SK-MEL-5 (cell line): ENCODE data around the gene GNAT1. TPM values are rescaled to one million over a fixed set of nuclear protein-coding genes. Genes with fewer than 3 reads are reported as not detected.
"Not testable (repeated sequence)": the region's sequence is repeated elsewhere in the genome, so short reads cannot be mapped to it uniquely, and the experiment has no call there.

Source experiments
- DNase-seq: peaks from one replicate; pipeline ENCODE4 v3.0.0-alpha.2; 2016; ENCODE audit warnings: low read depth, low spot score
- in situ Hi-C: cut with HindIII; loops from 2 replicates; pipeline ENCODE4 v1.10.0; 2016; ENCODE audit warnings: low sequenced_read_pairs, high pct_unique_total_duplicates, low pct_unique_long_range_greater_than_20kb
- small RNA-seq, 2 experiments: library from RNA; depleted of rRNA; stranded (forward); fragments of <200 nt; gene quantifications; one replicate each; pipeline ENCODE3, GENCODE V24; 2014
- total RNA-seq: library from RNA; depleted of rRNA; stranded (reverse); fragments of >200 nt; shearing (Covaris generic); gene quantifications from 2 replicates; pipeline ENCODE4 v1.2.3, GENCODE V29; 2014; rRNA removed

GNAT1 gene
- total RNA-seq, 1 experiment from 2014 or later, result not detected

DNA sequence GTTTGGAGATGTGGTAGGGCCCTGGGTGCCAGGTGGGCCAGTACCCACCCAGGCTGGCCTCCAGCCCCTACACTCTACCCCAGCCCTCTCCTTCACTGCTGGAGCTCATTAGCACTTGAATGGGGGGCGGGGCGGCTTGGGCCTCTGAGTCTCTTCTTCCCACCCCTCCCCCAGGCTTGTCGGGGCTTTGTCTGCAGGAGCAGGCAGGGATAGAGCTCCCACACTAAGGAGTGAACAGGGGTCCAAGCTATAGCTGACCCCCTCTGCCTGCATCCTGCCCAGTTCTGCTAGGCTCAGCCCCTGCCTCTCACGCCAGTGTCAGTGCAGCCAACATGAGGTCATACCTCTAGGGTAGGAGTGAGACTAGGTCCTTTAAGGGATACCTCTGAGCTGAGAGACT is 49.8 kb downstream of the GNAT1 start:
- in situ Hi-C loops, result no loop called here
- no peak for DNase-seq

- DNase-seq, result no peak
- in situ Hi-C loops, result no loop called here
Observed at GRCh38 chr3:50241713-50242380, 50.4 kb downstream of the GNAT1 start.

- in situ Hi-C loops, result no loop called here
Observed at GRCh38 chr3:50242381-50242770, 51.0 kb downstream of the GNAT1 start.

GRCh38 chr3:50242851-50243542 is 51.6 kb downstream of the GNAT1 start:
- no peak for DNase-seq
- in situ Hi-C loops, result no loop called here

More at GRCh38 chr3:50242381-50242770, 51.0 kb downstream of the GNAT1 start:
- DNase-seq, result no peak

GRCh38 chr3:50243543-50243895 is 52.1 kb downstream of the GNAT1 start:
- in situ Hi-C loops, result no loop called here

DNA sequence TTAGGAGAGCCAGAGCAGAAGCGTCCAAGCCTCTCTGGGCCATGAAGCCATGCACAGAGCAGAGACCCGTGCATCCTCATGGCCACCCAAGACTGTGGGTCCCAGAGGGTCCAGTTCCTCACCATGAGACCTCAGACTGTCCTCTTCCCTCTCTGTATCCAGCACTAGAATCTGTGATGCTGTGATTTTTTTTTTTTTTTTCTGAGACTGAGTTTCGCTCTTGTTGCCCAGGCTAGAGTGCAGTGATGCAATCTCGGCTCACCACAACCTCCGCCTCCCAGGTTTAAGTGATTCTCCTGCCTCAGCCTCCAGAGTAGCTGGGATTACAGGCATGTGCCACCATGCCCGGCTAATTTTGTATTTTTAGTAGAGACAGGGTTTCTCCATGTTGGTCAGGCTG is 53.4 kb downstream of the GNAT1 start:
- in situ Hi-C loops, DNase-seq: not testable (repeated sequence)

More at GRCh38 chr3:50243543-50243895, 52.1 kb downstream of the GNAT1 start:
- DNase-seq, result no peak

DNA sequence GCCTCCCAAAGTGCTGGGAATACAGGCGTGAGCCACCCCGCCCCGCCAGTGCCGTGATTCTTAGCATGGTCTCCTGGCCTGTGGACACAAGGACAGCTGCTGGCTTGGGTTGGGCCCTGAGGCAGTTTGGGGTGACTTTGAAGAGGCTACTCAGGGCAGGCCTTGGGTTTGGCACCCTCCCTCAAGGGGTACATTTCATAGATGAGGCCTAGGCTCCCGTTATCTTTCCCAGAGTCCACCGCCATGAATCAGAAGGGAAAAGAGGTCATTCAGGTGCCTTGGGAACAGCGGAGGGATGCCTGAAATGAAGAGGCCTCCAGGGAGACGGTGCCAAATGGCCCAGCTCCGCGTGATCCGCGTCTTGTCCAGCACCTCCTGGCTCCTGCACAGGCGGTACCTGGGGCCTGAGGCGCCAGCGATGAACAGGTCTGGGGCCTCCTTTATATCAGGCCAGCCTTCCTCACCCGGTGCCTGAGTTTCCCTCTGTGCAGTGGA is 53.9 kb downstream of the GNAT1 start:
- in situ Hi-C loops, result no loop called here
- DNase-seq, result no peak

- DNase-seq, result peak; percentile 79
- in situ Hi-C loops, result no loop called here
Observed at GRCh38 chr3:50245831-50246516, 54.6 kb downstream of the GNAT1 start.

- peak; percentile 60 for DNase-seq
- in situ Hi-C loops, result no loop called here
Observed at GRCh38 chr3:50246517-50246954, 55.1 kb downstream of the GNAT1 start.

Small RNAs within 50 kb of the gene (small RNA-seq; reads per million reads assigned to genes)
- 0 reads per million in 2 experiments for gene MIR566
- gene MIR5787, result 0 reads per million in 2 experiments

Other genes with a start within 250 kb of the GNAT1 start
- 95.6 and 106 TPM in 2 replicates for gene RBM5, start 102.7 kb upstream of the GNAT1 start, total RNA-seq
- gene SEMA3F, start 36.3 kb upstream of the GNAT1 start, total RNA-seq, result 1.5 and 2.5 TPM in 2 replicates
- gene SLC38A3, start 13.7 kb downstream of the GNAT1 start, total RNA-seq, result 0.13 and 0.42 TPM in 2 replicates
- 73.8 and 77.3 TPM in 2 replicates for gene GNAI2, start 44.6 kb downstream of the GNAT1 start, total RNA-seq
- 0.85 and 0.96 TPM in 2 replicates for gene SEMA3B, start 77.5 kb downstream of the GNAT1 start, total RNA-seq
- not detected in 2 replicates for gene LSMEM2, start 87.5 kb downstream of the GNAT1 start, total RNA-seq
- 80.5 and 80.7 TPM in 2 replicates for gene IFRD2, start 100.8 kb downstream of the GNAT1 start, total RNA-seq
- gene HYAL3, start 107.8 kb downstream of the GNAT1 start, total RNA-seq, result 4.1 and 5.7 TPM in 2 replicates
- 4.2 and 4.6 TPM in 2 replicates for gene NAA80, start 107.8 kb downstream of the GNAT1 start, total RNA-seq
- 0.24 and 1.1 TPM in 2 replicates for gene HYAL1, start 112.0 kb downstream of the GNAT1 start, total RNA-seq
- 78.5 and 86.4 TPM in 2 replicates for gene HYAL2, start 131.1 kb downstream of the GNAT1 start, total RNA-seq
- 32.4 and 34.4 TPM in 2 replicates for gene TUSC2, start 136.6 kb downstream of the GNAT1 start, total RNA-seq
- 8.3 and 9.3 TPM in 2 replicates for gene RASSF1, start 149.2 kb downstream of the GNAT1 start, total RNA-seq
- gene ZMYND10, start 154.1 kb downstream of the GNAT1 start, total RNA-seq, result 0.61 TPM in 1 of 2 replicates, not detected in the other
- 21.9 and 24.3 TPM in 2 replicates for gene NPRL2, start 159.2 kb downstream of the GNAT1 start, total RNA-seq
- 31.6 and 42.1 TPM in 2 replicates for gene CYB561D2, start 159.3 kb downstream of the GNAT1 start, total RNA-seq
- 40.8 and 45.5 TPM in 2 replicates for gene TMEM115, start 167.9 kb downstream of the GNAT1 start, total RNA-seq